Neutrophil (primary cell): ENCODE results near the gene CLEC4G.

Experiments
- H3K27ac ChIP-seq: fragments of 200-600 bp; sonication (generic); 2 replicates; pipeline ENCODE4 v1.5.1; 2016; ENCODE audit warnings: mild to moderate bottlenecking, moderate library complexity
- H3K27me3 ChIP-seq: fragments of 200-600 bp; sonication (generic); 2 replicates; pipeline ENCODE4 v1.6.0; 2016; ENCODE audit warnings: mild to moderate bottlenecking
- H3K36me3 ChIP-seq: fragments of 200-600 bp; sonication (generic); 2 replicates; pipeline ENCODE4 v1.5.1; 2017
- H3K4me1 ChIP-seq, 2 experiments: fragments of 200-600 bp in 1 of 2; sonication (generic) in 1 of 2; 1 replicate in 1 of 2; 2 replicates in 1 of 2; pipeline versions ENCODE4 v1.5.1 to v1.6.1; 2013 to 2016; ENCODE audit warnings: low read depth in 1 of 2, low read length in 1 of 2, mild to moderate bottlenecking in 1 of 2, moderate library complexity in 1 of 2; ENCODE audit not compliant: control insufficient read depth in 1 of 2, insufficient read depth in 1 of 2
- H3K4me3 ChIP-seq, 2 experiments: fragments of 200-600 bp in 1 of 2; sonication (generic) in 1 of 2; 1 replicate in 1 of 2; 2 replicates in 1 of 2; pipeline ENCODE4 v1.5.1; 2013 to 2016; ENCODE audit warnings: low read depth in 1 of 2, low read length in 1 of 2, mild to moderate bottlenecking in 1 of 2, moderate library complexity in 1 of 2
- H3K9me3 ChIP-seq: fragments of 200-600 bp; sonication (generic); 2 replicates; pipeline ENCODE4 v1.5.1; 2016
- CTCF ChIP-seq: fragments of 200-600 bp; sonication (generic); IDR thresholded peaks from 2 replicates; pipeline ENCODE4 v1.5.1; 2016; ENCODE audit warnings: antibody characterized with exemption

Gene CLEC4G

GRCh38 chr19:7732045-7732444 is at the start of gene CLEC4G:
Gene CLEC4G, minus strand, starts transcription at chr19:7732110. Its CDS starts 8 bp downstream, at chr19:7732102.
- H3K27me3 ChIP-seq, result peaks cover 45% of the 10 kb centered on the region
- no peak for TF ChIP-seq CTCF
- no peak within 1 kb of the TSS for H3K4me3 ChIP-seq
- no peaks in the 10 kb centered on the region for H3K36me3 ChIP-seq
- H3K4me1 ChIP-seq, result peaks cover 25 to 39% of the 10 kb centered on the region in 2 experiments
- no peaks in the 10 kb centered on the region for H3K9me3 ChIP-seq
- no peak within 1 kb of the TSS for H3K27ac ChIP-seq

GRCh38 chr19:7781157-7781556 is 49.2 kb upstream of the CLEC4G start:
- H3K36me3 ChIP-seq, result no peaks in the 10 kb centered on the region
- no peak overlapping the region for H3K27ac ChIP-seq
- H3K4me3 ChIP-seq, result no peak overlapping the region
- TF ChIP-seq CTCF, result no peak
- H3K27me3 ChIP-seq, result peaks cover under 1% of the 10 kb centered on the region
- H3K4me1 ChIP-seq, result no peaks in the 10 kb centered on the region
- H3K9me3 ChIP-seq, result no peaks in the 10 kb centered on the region

- Histone ChIP-seq H3K4me1 (no peaks in the 10 kb centered on the region), H3K27ac (no peak overlapping the region), H3K27me3 (no peaks in the 10 kb centered on the region), H3K36me3 (no peaks in the 10 kb centered on the region), H3K9me3 (no peaks in the 10 kb centered on the region), H3K4me3 (no peak overlapping the region)
- no peak for TF ChIP-seq CTCF
Measured at GRCh38 chr19:7779631-7780486, 47.9 kb upstream of the CLEC4G start.

- H3K27ac ChIP-seq, result no peak overlapping the region
- no peaks in the 10 kb centered on the region for H3K9me3 ChIP-seq
- no peak for TF ChIP-seq CTCF
- no peaks in the 10 kb centered on the region for H3K27me3 ChIP-seq
- no peak overlapping the region for H3K4me3 ChIP-seq
- peaks cover under 1 to 6% of the 10 kb centered on the region in 2 experiments for H3K4me1 ChIP-seq
- H3K36me3 ChIP-seq, result no peaks in the 10 kb centered on the region
Measured at GRCh38 chr19:7778081-7778480, 46.2 kb upstream of the CLEC4G start.

- no peak for TF ChIP-seq CTCF
- Histone ChIP-seq H3K27ac (no peak overlapping the region), H3K27me3 (no peaks in the 10 kb centered on the region), H3K4me3 (no peak overlapping the region), H3K9me3 (no peaks in the 10 kb centered on the region), H3K4me1 (peaks cover 5 to 15% of the 10 kb centered on the region in 2 experiments), H3K36me3 (no peaks in the 10 kb centered on the region)
Measured at GRCh38 chr19:7775761-7776160, 43.9 kb upstream of the CLEC4G start.
